Lower leg skin (tissue), 3 donors: ENCODE measurements around the gene BIK.

ENCODE experiments used
- CTCF ChIP-seq, 3 donors: fragments of 450-650 bp; IDR thresholded peaks; one replicate each; pipeline ENCODE4 v1.5.1; 2016; ENCODE audit warnings: antibody characterized with exemption in 3 of 3, mild to moderate bottlenecking in 3 of 3, moderate library complexity in 2 of 3
- POLR2A ChIP-seq, 2 donors: fragments of 450-650 bp; IDR thresholded peaks; one replicate each; pipeline ENCODE4 v1.6.1; 2016 to 2017; ENCODE audit warnings: antibody characterized with exemption in 2 of 2, mild to moderate bottlenecking in 1 of 2, moderate library complexity in 1 of 2

- TF ChIP-seq CTCF (IDR thresholded peaks at IDR 0.05) (no peak), POLR2A (IDR thresholded peaks at IDR 0.05) (no peak)
Measured at GRCh38 chr22:43113526-43114251, 3.1 kb downstream of the BIK start.
